BJ (cell line): ENCODE results near the gene NEUROD2. TPM values are rescaled to one million over a fixed set of nuclear protein-coding genes. Genes with fewer than 3 reads are reported as not detected.

Experiments used
- CTCF ChIA-PET: fragments of 350-600 bp; formaldehyde crosslinking; extraction: SDS; loops from one replicate; lab custom pipeline; 2021; ENCODE audit warnings: antibody characterized with exemption, inconsistent platforms; lab: Yijun Ruan, JAX
- POLR2A ChIA-PET: fragments of 300-600 bp; sonication (Branson Sonifier 250); formaldehyde crosslinking; extraction: SDS; loops from one replicate; lab custom pipeline; 2021; ENCODE audit warnings: antibody characterized with exemption; lab: Charles Lee
- DNase-seq: peaks from one replicate; pipeline ENCODE4 v3.0.0-alpha.2; 2011; ENCODE audit warnings: low read depth
- H3K27me3 ChIP-seq: 2 replicates; pipeline ENCODE4 v1.6.0; 2011; ENCODE audit warnings: low read length; ENCODE audit not compliant: control insufficient read depth, insufficient read depth
- H3K36me3 ChIP-seq: 2 replicates; pipeline ENCODE4 v1.5.1; 2011; ENCODE audit warnings: low read length; ENCODE audit not compliant: control insufficient read depth, insufficient read depth
- H3K4me3 ChIP-seq: 2 replicates; pipeline ENCODE4 v1.5.1; 2011; ENCODE audit warnings: low read depth, mild to moderate bottlenecking, control low read depth, low read length
- polyA plus RNA-seq: library from polyadenylated mRNA; depleted of rRNA; stranded (reverse); fragments of >200 nt; gene quantifications from 2 replicates; pipeline ENCODE4 v1.2.3, GENCODE V29; 2011
- TF ChIP-seq, protein P1 (sequence below): IDR thresholded peaks from 2 replicates; pipeline ENCODE4 v1.5.1; 2011; ENCODE audit warnings: low read depth, mild to moderate bottlenecking, control low read depth, inconsistent platforms, low read length, moderate library complexity; ENCODE audit not compliant: insufficient read depth

Gene NEUROD2
- polyA plus RNA-seq, 1 experiment = not detected

GRCh38 chr17:39651923-39652586, 44.3 kb upstream of the NEUROD2 start:
- ChIA-PET CTCF (interaction anchor here (0.7 to 5.8 kb wide), 11 partner anchors 10 to 31 kb away, joined by 3 to 59 read pairs (median 8); partner anchors contain the start of genes PNMT and TCAP), POLR2A (no interaction called here)
- DNase-seq = no peak

GRCh38 chr17:39650121-39650579, 42.4 kb upstream of the NEUROD2 start:
- POLR2A ChIA-PET = no interaction called here
- Histone ChIP-seq H3K4me3 (no peak overlapping the region), H3K27me3 (no peaks in the 10 kb centered on the region), H3K36me3 (peaks cover 4% of the 10 kb centered on the region; the same call in 1 of the 2 replicates)
- TF ChIP-seq, protein P1, sequence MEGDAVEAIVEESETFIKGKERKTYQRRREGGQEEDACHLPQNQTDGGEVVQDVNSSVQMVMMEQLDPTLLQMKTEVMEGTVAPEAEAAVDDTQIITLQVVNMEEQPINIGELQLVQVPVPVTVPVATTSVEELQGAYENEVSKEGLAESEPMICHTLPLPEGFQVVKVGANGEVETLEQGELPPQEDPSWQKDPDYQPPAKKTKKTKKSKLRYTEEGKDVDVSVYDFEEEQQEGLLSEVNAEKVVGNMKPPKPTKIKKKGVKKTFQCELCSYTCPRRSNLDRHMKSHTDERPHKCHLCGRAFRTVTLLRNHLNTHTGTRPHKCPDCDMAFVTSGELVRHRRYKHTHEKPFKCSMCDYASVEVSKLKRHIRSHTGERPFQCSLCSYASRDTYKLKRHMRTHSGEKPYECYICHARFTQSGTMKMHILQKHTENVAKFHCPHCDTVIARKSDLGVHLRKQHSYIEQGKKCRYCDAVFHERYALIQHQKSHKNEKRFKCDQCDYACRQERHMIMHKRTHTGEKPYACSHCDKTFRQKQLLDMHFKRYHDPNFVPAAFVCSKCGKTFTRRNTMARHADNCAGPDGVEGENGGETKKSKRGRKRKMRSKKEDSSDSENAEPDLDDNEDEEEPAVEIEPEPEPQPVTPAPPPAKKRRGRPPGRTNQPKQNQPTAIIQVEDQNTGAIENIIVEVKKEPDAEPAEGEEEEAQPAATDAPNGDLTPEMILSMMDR = no peak
- CTCF ChIA-PET = interaction anchor here (1.5 to 2.1 kb wide), 2 partner anchors 15 to 80 kb away, joined by 3 to 8 read pairs; partner anchors contain the start of gene MIEN1
- no peak for DNase-seq

More at GRCh38 chr17:39651923-39652586, 44.3 kb upstream of the NEUROD2 start:
- H3K4me3 ChIP-seq = no peak overlapping the region
- no peaks in the 10 kb centered on the region for H3K27me3 ChIP-seq
- TF ChIP-seq, protein P1 = no peak
- H3K36me3 ChIP-seq = peaks cover 8% of the 10 kb centered on the region

- POLR2A ChIA-PET = interaction anchor here (0.7 kb wide), 1 partner anchor 13 kb away, joined by 3 read pairs; no protein-coding TSS in a partner anchor
- no peak for DNase-seq
- CTCF ChIA-PET = interaction anchor here (0.5 to 13.1 kb wide), 5 partner anchors 20 to 158 kb away, joined by 3 to 107 read pairs (median 3); partner anchors contain the start of gene PNMT
- Histone ChIP-seq H3K36me3 (peaks cover 1% of the 10 kb centered on the region; the same call in 1 of the 2 replicates), H3K27me3 (no peaks in the 10 kb centered on the region), H3K4me3 (no peak overlapping the region)
- TF ChIP-seq, protein P1 = no peak
These were observed 41.1 kb upstream of the NEUROD2 start for GRCh38 chr17:39648616-39649366.

- ChIA-PET POLR2A (no interaction called here), CTCF (interaction anchor here (0.8 to 13.1 kb wide), 4 partner anchors 12 to 53 kb away, joined by 3 to 107 read pairs (median 4); partner anchors contain the start of gene PNMT)
- Histone ChIP-seq H3K36me3 (no peaks in the 10 kb centered on the region), H3K27me3 (no peaks in the 10 kb centered on the region), H3K4me3 (no peak overlapping the region)
- DNase-seq = no peak
- TF ChIP-seq, protein P1 = no peak
These were observed 39.5 kb upstream of the NEUROD2 start for GRCh38 chr17:39647256-39647655.

- ChIA-PET CTCF (interaction anchor here (0.6 to 13.1 kb wide), 5 partner anchors 9 to 436 kb away, joined by 3 to 107 read pairs (median 24); no protein-coding TSS in a partner anchor), POLR2A (no interaction called here)
- Histone ChIP-seq H3K4me3 (no peak overlapping the region), H3K36me3 (no peaks in the 10 kb centered on the region), H3K27me3 (no peaks in the 10 kb centered on the region)
- TF ChIP-seq, protein P1 = no peak
- DNase-seq = no peak
These were observed 35.6 kb upstream of the NEUROD2 start for GRCh38 chr17:39643271-39643670.
